Stimulated activated naive CD8-positive, alpha-beta T cell treated with anti-CD3 and anti-CD28 coated beads, Interleukin-15, Interleukin-2, amounts not matched to agents 100 ng/mL and 50 ng/mL, for 24 hours (primary cell): ENCODE data around the gene USP31.

ENCODE experiments used
- H3K27ac Mint-ChIP-seq: one replicate; pipeline ENCODE4 v1.8.0; 2021; ENCODE audit warnings: mild to moderate bottlenecking, mixed read lengths
- H3K27me3 Mint-ChIP-seq: one replicate; pipeline ENCODE4 v1.8.0; 2021; ENCODE audit warnings: mixed read lengths
- H3K36me3 Mint-ChIP-seq: one replicate; pipeline ENCODE4 v1.8.0; 2021; ENCODE audit warnings: low read depth, mixed read lengths
- H3K4me1 Mint-ChIP-seq: one replicate; pipeline ENCODE4 v1.8.0; 2021; ENCODE audit warnings: low read depth, mixed read lengths
- H3K4me3 Mint-ChIP-seq: one replicate; pipeline ENCODE4 v1.8.0; 2021; ENCODE audit warnings: mild to moderate bottlenecking, mixed read lengths
- H3K9me3 Mint-ChIP-seq: one replicate; pipeline ENCODE4 v1.8.0; 2021; ENCODE audit warnings: mixed read lengths

The USP31 gene

DNA sequence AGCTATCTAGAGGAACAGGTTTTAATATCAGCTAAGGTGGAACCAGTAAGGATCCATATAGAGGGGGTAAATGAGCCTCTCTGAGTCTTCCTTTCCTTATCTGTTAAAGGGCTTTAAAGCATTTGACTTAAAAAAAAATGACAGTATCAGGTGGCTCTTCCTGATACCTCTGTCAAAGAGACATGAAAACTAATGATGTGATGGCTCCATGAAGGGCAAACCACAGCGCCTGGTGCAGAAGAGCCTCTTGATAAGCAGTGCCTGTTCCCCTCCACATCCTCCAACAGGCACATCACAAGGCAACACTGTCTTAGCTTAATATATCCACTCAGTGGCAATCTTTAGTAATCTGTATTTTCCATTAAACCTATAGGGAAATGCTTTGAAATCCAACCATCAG, 68.9 kb downstream of the USP31 start:
- Mint-ChIP-seq H3K27ac (no peak overlapping the region), H3K27me3 (no peaks in the 10 kb centered on the region), H3K4me3 (no peak overlapping the region), H3K9me3 (no peaks in the 10 kb centered on the region), H3K36me3 (peaks cover 58% of the 10 kb centered on the region), H3K4me1 (no peaks in the 10 kb centered on the region)

DNA sequence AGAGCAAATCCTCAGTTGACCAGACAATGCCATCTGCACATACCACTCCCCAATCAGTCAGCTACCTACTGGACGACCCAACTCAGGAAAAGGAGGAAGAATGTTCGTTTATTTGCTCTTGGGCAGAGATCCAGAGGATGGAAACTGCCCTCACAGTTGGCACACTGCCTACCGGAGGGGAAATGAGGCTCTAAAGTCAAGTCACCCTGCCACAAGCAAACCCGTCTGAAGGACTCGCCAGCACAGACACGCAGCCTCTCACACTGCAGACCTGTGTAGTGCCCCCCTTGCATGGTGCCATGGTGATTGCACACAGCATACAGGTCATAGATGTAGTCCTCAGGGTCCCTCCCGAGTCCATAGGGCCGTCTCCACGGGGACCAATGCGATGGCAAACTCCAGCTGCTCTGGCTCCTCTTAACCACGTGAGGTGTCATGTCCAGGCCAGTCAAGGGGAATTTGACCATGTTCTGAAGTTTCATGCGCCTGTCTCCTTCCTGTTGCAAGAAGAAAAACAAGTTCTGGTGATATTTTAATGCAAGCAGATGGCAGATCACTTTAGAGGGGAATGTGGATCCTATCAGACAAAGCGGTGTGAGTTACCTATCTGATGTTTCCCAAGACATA, 69.5 kb downstream of the USP31 start:
- Mint-ChIP-seq H3K36me3 (peaks cover 53% of the 10 kb centered on the region), H3K27ac (no peak overlapping the region), H3K4me1 (no peaks in the 10 kb centered on the region), H3K27me3 (no peaks in the 10 kb centered on the region), H3K9me3 (no peaks in the 10 kb centered on the region), H3K4me3 (no peak overlapping the region)

DNA sequence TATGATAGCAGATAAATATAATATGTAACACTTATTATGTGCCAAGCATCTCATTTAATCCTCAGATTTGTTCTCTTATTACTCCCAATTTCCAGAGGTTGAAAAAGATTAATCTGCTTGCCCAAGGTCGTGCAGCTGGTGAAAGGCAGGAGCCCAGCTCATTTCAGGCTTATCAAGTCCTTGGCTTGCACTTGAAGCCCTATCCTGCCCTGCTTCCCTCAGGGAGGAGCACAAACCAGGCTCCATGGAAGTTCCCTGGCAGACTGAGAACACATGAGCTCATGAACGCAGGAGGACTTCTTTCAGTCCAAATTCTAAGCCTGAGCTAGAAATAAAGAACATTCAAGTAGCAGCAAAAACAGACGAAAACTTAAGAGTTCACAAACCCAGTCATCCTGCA, 74.8 kb downstream of the USP31 start:
- H3K27ac Mint-ChIP-seq, result no peak overlapping the region
- H3K9me3 Mint-ChIP-seq, result no peaks in the 10 kb centered on the region
- no peak overlapping the region for H3K4me3 Mint-ChIP-seq
- H3K27me3 Mint-ChIP-seq, result no peaks in the 10 kb centered on the region
- H3K4me1 Mint-ChIP-seq, result no peaks in the 10 kb centered on the region
- peaks cover 31% of the 10 kb centered on the region for H3K36me3 Mint-ChIP-seq

DNA sequence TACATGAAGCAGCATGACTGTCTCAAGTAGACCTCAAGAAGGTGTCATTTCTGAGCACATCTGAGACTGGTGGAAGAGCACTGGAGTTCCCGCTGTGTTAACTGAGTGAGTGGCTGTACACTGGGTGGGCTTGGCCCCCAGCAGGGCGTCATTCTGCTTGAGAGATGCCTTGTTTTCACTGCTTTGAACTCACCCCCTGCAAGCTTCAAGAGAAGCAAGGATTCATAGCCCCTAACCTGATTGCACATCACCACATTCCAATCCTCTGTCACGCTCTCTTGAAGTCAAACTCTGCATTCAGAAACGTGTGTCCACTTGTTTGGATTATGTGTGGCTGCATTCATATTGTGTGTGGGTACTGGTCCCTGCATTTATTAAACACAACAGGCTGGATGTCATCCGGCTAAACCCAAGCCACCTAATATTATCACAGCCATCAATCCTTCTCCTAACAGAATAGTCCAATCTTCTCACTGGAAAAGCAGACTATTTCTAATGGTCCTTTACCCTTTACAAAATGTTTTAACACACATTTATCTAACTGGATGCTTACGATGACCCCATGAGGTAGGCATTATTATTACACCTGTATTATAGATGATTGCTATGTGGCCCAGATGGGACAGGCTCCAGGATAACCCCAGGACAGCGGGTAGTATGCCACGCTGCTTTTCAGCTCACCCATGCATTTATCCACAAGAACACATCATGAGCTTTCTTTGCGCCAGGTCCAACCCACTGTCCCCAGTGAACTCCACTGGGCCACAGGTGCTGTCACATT, 76.3 kb downstream of the USP31 start:
- no peaks in the 10 kb centered on the region for H3K4me1 Mint-ChIP-seq
- peaks cover 29% of the 10 kb centered on the region for H3K36me3 Mint-ChIP-seq
- H3K27me3 Mint-ChIP-seq, result no peaks in the 10 kb centered on the region
- H3K9me3 Mint-ChIP-seq, result no peaks in the 10 kb centered on the region
- H3K27ac Mint-ChIP-seq, result no peak overlapping the region
- no peak overlapping the region for H3K4me3 Mint-ChIP-seq

DNA sequence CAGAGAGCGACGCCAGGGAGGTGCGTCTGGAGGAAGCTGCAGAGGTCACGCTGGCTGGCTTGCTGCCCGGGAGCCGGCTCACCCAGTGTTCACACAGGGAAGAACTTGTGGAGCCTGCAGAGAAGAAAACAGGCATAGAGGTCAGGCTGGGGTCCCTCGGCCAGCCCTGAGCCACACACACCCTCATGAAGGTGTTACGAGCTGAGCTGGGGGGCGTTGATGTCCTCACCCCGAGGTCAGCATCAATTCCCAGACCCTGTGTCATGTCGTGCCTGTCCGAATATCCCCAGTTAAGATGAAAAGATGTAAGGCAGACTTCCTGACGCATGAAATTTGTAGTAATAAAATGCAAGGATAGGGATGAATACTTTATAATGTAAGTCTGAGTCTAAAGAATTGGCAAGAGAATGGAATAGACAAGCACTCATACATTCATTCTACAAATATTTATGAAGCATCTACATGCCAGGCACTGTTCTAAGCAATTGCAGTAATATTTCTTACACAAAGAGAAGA, 77.1 kb downstream of the USP31 start:
- Mint-ChIP-seq H3K27me3 (no peaks in the 10 kb centered on the region), H3K36me3 (peaks cover 38% of the 10 kb centered on the region), H3K4me3 (no peak overlapping the region), H3K9me3 (no peaks in the 10 kb centered on the region), H3K27ac (no peak overlapping the region), H3K4me1 (no peaks in the 10 kb centered on the region)

DNA sequence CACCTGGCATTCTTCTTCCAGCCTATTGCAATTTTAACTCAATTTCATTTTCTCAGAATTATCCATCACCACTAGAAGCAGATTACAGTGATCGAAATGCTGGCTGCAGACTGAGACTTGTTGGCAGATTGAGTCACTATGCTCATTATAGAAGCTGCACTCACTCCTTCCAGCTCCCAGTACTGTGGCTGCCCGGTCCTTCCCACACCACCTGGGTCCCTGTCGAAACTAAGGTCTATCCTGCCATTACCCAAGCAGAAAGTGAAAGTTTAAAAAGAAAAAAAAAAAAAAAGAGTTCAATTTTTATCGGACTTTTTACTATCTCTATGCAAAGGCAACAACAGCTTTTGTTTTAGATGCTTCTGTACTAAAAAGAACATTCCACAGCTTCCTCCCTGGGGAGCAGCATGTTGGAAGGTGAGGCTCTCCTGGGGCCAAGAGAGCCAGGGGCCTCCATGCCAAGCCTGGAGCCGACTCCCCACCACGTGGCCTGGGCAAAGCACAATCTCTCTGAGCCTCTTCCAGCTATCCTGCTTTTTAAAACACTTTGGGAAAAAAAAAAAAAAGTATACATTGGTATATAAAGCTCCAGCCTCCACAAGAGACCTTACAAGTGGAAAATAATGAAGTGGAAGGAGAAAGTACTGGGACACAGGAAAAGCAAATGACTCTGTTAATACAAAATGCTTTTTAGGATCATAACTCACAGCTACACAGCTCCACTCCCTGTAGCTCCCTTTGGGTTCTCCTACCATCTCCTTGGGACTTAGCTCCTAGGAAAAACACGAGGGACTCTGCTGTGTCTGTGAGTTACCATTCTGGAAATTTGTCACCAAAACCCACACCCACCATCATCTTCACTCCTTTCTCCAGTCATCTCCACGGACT, 77.8 kb downstream of the USP31 start:
- Mint-ChIP-seq H3K36me3 (peaks cover 34% of the 10 kb centered on the region), H3K4me1 (no peaks in the 10 kb centered on the region), H3K27ac (no peak overlapping the region), H3K9me3 (no peaks in the 10 kb centered on the region), H3K4me3 (no peak overlapping the region), H3K27me3 (no peaks in the 10 kb centered on the region)

DNA sequence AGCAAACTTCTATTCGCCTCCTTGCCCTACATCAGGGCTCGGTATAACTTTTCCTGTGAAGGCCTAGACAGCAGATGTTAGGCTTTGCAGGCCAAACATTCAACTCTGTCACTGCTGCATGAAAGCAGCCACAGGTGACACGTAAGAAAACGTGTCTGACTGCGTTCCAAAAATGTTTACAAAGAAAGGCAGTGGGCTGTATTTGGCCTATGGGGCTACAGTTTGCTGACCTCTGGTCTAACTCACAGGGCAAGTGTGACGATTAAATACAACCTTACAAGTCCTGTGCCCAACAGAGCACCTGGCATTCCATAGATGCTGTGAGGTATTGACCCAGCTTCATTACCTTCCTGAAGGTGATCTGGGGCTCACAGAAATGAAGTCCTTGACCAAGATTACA, 79.4 kb downstream of the USP31 start:
- peaks cover 33% of the 10 kb centered on the region for H3K36me3 Mint-ChIP-seq
- H3K9me3 Mint-ChIP-seq, result no peaks in the 10 kb centered on the region
- no peak overlapping the region for H3K27ac Mint-ChIP-seq

DNA sequence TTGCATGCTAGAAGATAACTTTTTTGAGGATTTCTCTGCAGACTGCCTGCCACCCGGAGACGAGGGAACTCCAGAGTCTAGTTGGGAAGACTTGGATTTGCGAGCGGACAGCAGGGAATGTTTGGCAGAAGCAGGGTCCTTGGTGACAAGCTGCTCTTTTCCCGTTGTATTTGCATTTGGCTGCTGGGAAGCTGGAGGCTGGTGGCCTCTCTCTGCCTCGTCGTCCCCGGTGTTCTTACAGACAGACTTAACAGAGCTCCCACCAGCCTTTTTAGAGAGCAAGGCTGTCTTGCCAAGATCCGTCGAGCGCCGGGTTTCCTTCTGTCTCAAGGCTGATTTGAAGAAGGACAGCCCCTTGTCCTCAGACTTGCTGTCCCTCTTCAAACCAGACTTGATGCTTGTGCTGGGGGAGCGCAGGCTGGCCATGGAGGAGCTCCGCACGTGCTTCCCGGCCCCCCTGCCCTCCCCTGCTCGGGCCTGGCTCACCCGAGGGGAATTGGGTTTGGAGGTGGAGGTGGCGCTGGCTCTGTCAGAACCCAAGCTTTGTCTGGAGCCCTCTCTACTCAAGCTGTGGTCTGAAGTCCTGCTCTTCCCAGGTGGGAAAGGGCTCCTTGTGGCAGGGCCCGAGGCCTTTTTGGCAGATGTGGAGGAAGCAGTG, 81.0 kb downstream of the USP31 start:
- Mint-ChIP-seq H3K4me3 (no peak overlapping the region), H3K36me3 (peaks cover 33% of the 10 kb centered on the region), H3K27ac (no peak overlapping the region), H3K9me3 (no peaks in the 10 kb centered on the region), H3K27me3 (no peaks in the 10 kb centered on the region), H3K4me1 (no peaks in the 10 kb centered on the region)

More for the DNA sequence above, 79.4 kb downstream of the USP31 start:
- H3K4me3 Mint-ChIP-seq, result no peak overlapping the region
- no peaks in the 10 kb centered on the region for H3K27me3 Mint-ChIP-seq
- H3K4me1 Mint-ChIP-seq, result no peaks in the 10 kb centered on the region

DNA sequence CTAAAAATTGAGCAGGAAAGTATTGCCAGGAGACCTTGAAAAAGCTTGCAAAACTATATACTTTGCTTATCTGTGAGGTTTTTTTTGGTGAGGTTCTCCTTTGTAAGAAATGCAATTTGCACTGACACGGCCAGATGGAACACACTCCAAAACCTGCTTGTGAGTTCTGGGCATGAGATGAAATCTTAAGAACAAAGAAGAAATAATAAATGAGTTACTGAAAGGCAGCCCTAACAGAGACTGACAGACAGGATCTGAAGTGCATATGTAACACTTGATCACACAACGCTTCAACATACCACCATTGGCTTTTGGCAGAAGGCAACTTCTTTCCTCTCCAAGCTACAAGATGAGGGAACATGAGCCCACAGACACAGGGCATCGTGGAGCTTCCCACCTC, 82.6 kb downstream of the USP31 start:
- no peaks in the 10 kb centered on the region for H3K9me3 Mint-ChIP-seq
- H3K27me3 Mint-ChIP-seq, result no peaks in the 10 kb centered on the region
- no peak overlapping the region for H3K27ac Mint-ChIP-seq
- H3K4me1 Mint-ChIP-seq, result no peaks in the 10 kb centered on the region
- H3K36me3 Mint-ChIP-seq, result peaks cover 30% of the 10 kb centered on the region
- H3K4me3 Mint-ChIP-seq, result no peak overlapping the region

DNA sequence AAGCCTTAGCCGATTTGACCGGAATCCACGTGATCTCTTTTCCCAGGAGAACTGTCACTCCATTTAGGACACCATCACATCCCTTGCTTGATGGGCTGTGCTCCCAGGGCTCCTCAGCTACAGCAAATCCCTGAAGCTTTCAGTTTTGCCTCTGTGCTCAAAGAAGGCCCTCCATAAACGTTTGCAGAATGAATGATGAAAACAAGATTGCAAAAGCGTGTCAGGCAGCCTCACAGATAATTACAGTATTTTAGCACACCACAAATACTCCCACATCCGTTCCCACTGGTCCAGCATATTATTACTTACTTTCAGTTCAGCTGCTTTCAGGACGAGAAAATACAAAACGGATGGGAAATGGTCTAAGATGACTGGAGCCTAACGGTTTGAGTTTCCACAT, 84.6 kb downstream of the USP31 start:
- Mint-ChIP-seq H3K27me3 (peaks cover 5% of the 10 kb centered on the region), H3K27ac (no peak overlapping the region), H3K9me3 (no peaks in the 10 kb centered on the region), H3K4me1 (peaks cover 5% of the 10 kb centered on the region), H3K4me3 (no peak overlapping the region), H3K36me3 (peaks cover 18% of the 10 kb centered on the region)

DNA sequence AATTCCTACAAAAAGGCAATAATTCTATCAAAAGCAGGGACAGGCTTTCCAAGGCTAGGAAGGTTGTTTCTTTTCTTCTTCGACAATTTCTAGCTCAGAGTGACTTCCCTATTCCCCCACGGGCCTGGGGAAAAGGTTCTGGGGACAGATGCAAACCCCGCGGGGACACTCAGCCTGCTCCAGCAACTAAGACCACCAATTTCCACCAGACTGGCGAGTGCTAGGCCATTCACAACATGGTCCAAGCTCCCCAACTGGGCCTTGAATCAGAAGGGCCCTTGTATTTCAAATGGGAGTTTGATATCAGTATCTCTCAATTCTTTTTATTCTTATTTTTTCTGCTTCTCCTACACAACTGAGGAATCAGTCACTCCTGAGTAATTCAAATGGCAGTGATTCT, 86.7 kb downstream of the USP31 start:
- peaks cover 13% of the 10 kb centered on the region for H3K27me3 Mint-ChIP-seq
- peaks cover 5% of the 10 kb centered on the region for H3K4me1 Mint-ChIP-seq
- H3K27ac Mint-ChIP-seq, result no peak overlapping the region
- peaks cover 4% of the 10 kb centered on the region for H3K36me3 Mint-ChIP-seq
- H3K4me3 Mint-ChIP-seq, result no peak overlapping the region
- no peaks in the 10 kb centered on the region for H3K9me3 Mint-ChIP-seq

DNA sequence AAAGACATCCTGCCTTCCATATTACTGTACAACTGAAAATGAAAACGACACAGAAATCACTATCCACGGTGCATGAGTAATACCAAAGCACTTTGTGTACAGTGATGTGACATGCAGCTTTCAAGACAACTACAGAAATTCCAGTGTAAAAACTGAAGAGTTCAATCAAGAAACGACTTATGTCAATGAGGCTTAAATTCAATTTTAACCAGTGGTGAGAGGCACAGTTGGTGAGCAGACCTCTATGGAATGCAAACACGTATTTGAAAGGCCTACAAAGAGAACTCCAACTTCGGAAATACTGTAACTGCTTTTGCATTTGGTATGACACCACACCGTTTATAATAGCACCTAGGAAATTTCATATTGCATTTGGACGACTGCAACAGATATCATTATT, 87.6 kb downstream of the USP31 start:
- Mint-ChIP-seq H3K9me3 (no peaks in the 10 kb centered on the region), H3K4me3 (no peak overlapping the region), H3K4me1 (peaks cover 5% of the 10 kb centered on the region), H3K27ac (no peak overlapping the region), H3K36me3 (no peaks in the 10 kb centered on the region), H3K27me3 (peaks cover 20% of the 10 kb centered on the region)

DNA sequence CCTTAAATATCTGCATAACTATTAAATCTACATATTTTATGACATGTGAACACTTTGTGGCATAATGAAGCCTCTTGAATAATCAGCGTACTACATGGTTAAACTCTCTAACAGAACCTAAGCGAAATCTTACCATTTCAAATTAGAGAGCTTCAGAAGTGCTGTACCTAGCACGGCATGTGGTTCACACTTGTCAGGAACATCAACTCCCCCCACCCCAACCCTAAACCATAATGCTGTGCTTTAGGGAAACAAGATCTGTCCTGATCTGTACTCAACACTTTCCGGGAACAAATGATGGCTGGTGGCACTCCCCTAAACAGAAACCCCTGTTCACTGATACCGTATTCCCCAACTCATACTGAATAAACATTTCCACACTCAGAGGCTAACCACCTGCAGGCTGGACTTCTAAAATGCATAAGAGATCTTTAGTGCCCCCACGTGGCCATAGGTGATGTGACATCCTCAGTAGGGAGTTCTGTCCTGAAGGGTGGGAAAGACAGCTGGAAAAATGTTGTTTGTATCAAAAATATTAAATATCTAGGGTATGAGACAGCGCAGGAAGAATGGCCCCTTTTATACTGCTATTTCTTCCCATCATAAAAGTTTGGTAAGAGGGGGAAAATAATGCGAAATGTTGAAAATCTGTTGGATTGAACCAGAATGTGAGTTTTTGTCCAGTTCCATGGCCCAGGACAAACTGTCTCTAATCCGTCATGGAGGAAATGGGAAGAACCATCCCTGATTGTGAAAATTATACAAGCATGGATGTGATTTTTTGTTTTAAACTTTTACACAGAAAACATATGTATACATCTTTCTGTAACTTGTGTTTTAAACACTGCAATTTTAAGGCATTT, 88.6 kb downstream of the USP31 start:
- no peaks in the 10 kb centered on the region for H3K36me3 Mint-ChIP-seq
- peaks cover 5% of the 10 kb centered on the region for H3K4me1 Mint-ChIP-seq
- H3K4me3 Mint-ChIP-seq, result no peak overlapping the region
- H3K9me3 Mint-ChIP-seq, result no peaks in the 10 kb centered on the region
- no peak overlapping the region for H3K27ac Mint-ChIP-seq
- peaks cover 29% of the 10 kb centered on the region for H3K27me3 Mint-ChIP-seq

DNA sequence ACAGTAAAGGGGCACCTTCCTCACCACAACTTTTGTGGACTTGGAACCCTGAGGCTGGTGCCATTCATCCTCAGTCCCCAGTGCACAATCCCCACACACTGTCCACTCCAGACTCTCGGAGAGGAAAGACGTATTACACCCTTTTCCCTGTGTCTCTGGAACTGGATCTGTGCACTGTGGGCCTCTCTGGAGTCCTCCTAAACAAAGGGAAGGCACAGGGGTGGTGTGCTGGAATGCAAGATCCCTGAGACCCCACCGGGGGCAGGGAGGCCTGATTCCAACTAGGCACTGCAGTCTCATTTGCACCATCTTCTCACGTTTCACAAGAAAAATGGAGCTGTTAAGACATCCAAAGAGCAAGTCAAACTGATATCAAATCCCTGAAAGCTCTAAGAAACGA, 89.8 kb downstream of the USP31 start:
- no peaks in the 10 kb centered on the region for H3K36me3 Mint-ChIP-seq
- peaks cover 40% of the 10 kb centered on the region for H3K27me3 Mint-ChIP-seq
- H3K9me3 Mint-ChIP-seq, result no peaks in the 10 kb centered on the region
- H3K4me1 Mint-ChIP-seq, result peaks cover 5% of the 10 kb centered on the region
- no peak overlapping the region for H3K4me3 Mint-ChIP-seq
- no peak overlapping the region for H3K27ac Mint-ChIP-seq
